22Rv1 (cell line): ENCODE data around the gene LRMDA.

Source experiments
- ZFX ChIP-seq: fragments of 450-650 bp; IDR thresholded peaks from 2 replicates; pipeline ENCODE4 v1.6.1; 2017; ENCODE audit warnings: antibody characterized with exemption, borderline replicate concordance
- TF ChIP-seq, protein P1 (sequence below): fragments of 450-650 bp; IDR thresholded peaks from 2 replicates; pipeline ENCODE4 v1.5.1; 2017; ENCODE audit warnings: mild to moderate bottlenecking

DNA sequence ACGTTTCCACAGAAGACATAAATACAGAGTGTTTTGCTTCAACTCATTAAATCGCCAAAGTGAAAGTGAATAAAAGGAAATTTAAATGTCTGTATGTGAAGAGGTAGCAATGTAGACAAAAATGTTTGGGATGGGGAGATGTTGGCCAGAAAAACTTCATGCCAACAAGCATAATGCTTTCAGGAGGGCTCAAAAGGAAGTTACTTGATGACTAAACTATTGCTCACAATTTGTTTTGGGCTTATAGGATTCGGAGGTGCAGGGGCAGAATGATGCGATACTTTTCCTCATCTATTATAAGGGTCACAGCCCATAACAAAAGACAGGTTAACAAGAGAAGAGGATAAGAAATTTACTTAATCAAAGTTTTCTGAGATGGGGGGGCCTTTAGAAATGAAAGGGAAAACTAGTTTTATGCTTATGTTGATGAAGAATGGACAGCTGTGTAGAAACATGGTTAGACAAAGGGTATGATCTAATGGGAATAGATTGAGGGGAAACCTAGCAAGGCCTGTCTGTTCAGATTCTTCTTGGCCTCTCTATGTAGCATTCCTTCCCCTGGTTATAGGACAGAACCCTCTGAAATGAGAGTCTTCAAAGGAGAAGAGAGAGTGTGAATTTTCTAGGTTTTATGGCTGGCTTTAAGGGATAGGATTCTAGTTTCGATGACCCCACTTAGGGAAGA, 898.6 kb downstream of the LRMDA start:
- TF ChIP-seq, protein P1, sequence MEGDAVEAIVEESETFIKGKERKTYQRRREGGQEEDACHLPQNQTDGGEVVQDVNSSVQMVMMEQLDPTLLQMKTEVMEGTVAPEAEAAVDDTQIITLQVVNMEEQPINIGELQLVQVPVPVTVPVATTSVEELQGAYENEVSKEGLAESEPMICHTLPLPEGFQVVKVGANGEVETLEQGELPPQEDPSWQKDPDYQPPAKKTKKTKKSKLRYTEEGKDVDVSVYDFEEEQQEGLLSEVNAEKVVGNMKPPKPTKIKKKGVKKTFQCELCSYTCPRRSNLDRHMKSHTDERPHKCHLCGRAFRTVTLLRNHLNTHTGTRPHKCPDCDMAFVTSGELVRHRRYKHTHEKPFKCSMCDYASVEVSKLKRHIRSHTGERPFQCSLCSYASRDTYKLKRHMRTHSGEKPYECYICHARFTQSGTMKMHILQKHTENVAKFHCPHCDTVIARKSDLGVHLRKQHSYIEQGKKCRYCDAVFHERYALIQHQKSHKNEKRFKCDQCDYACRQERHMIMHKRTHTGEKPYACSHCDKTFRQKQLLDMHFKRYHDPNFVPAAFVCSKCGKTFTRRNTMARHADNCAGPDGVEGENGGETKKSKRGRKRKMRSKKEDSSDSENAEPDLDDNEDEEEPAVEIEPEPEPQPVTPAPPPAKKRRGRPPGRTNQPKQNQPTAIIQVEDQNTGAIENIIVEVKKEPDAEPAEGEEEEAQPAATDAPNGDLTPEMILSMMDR, result no peak
- TF ChIP-seq ZFX, result no peak
